ENCODE data around the gene EHMT1.

The EHMT1 gene

GRCh38 chr9:137774775-137775386 lies 156.1 kb downstream of the EHMT1 start:
- TF ChIP-seq SPI1 (IDR thresholded peaks at IDR 0.05; ENCODE audit: borderline replicate concordance, low read depth): no peak
- no peak for TF ChIP-seq GABPA (IDR thresholded peaks at IDR 0.05; ENCODE audit: low read depth)
- no peak for TF ChIP-seq POLR2AphosphoS5 (IDR thresholded peaks at IDR 0.05; ENCODE audit: low read depth)
- TF ChIP-seq, protein P1, sequence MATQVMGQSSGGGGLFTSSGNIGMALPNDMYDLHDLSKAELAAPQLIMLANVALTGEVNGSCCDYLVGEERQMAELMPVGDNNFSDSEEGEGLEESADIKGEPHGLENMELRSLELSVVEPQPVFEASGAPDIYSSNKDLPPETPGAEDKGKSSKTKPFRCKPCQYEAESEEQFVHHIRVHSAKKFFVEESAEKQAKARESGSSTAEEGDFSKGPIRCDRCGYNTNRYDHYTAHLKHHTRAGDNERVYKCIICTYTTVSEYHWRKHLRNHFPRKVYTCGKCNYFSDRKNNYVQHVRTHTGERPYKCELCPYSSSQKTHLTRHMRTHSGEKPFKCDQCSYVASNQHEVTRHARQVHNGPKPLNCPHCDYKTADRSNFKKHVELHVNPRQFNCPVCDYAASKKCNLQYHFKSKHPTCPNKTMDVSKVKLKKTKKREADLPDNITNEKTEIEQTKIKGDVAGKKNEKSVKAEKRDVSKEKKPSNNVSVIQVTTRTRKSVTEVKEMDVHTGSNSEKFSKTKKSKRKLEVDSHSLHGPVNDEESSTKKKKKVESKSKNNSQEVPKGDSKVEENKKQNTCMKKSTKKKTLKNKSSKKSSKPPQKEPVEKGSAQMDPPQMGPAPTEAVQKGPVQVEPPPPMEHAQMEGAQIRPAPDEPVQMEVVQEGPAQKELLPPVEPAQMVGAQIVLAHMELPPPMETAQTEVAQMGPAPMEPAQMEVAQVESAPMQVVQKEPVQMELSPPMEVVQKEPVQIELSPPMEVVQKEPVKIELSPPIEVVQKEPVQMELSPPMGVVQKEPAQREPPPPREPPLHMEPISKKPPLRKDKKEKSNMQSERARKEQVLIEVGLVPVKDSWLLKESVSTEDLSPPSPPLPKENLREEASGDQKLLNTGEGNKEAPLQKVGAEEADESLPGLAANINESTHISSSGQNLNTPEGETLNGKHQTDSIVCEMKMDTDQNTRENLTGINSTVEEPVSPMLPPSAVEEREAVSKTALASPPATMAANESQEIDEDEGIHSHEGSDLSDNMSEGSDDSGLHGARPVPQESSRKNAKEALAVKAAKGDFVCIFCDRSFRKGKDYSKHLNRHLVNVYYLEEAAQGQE (IDR thresholded peaks at IDR 0.05; ENCODE audit: insufficient replicate concordance, low read depth): no peak
- TF ChIP-seq, protein P2, sequence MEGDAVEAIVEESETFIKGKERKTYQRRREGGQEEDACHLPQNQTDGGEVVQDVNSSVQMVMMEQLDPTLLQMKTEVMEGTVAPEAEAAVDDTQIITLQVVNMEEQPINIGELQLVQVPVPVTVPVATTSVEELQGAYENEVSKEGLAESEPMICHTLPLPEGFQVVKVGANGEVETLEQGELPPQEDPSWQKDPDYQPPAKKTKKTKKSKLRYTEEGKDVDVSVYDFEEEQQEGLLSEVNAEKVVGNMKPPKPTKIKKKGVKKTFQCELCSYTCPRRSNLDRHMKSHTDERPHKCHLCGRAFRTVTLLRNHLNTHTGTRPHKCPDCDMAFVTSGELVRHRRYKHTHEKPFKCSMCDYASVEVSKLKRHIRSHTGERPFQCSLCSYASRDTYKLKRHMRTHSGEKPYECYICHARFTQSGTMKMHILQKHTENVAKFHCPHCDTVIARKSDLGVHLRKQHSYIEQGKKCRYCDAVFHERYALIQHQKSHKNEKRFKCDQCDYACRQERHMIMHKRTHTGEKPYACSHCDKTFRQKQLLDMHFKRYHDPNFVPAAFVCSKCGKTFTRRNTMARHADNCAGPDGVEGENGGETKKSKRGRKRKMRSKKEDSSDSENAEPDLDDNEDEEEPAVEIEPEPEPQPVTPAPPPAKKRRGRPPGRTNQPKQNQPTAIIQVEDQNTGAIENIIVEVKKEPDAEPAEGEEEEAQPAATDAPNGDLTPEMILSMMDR (IDR thresholded peaks at IDR 0.05; ENCODE audit: insufficient read depth, low read length): no peak
- H3K4me3 ChIP-seq (replicated peaks; ENCODE audit: insufficient read depth, low read length): no peak overlapping the region
- H3K27me3 ChIP-seq (ENCODE audit: insufficient read depth, poor library complexity, severe bottlenecking): no peaks in the 10 kb centered on the region
- H3K27ac ChIP-seq (replicated peaks): no peak overlapping the region
- no peak for DNase-seq (ENCODE audit: low read depth in 1 of 2, low spot score in 1 of 2)

GRCh38 chr9:137776306-137776995 lies 157.6 kb downstream of the EHMT1 start:
- Histone ChIP-seq H3K4me3 (replicated peaks; ENCODE audit: insufficient read depth, low read length) (no peak overlapping the region), H3K27ac (replicated peaks) (no peak overlapping the region), H3K27me3 (ENCODE audit: insufficient read depth, poor library complexity, severe bottlenecking) (no peaks in the 10 kb centered on the region)
- DNase-seq (ENCODE audit: low read depth in 1 of 2, low spot score in 1 of 2): no peak
- TF ChIP-seq, protein P1 (IDR thresholded peaks at IDR 0.05; ENCODE audit: insufficient replicate concordance, low read depth): no peak
- no peak for TF ChIP-seq SPI1 (IDR thresholded peaks at IDR 0.05; ENCODE audit: borderline replicate concordance, low read depth)
- no peak for TF ChIP-seq POLR2AphosphoS5 (IDR thresholded peaks at IDR 0.05; ENCODE audit: low read depth)
- TF ChIP-seq GABPA (IDR thresholded peaks at IDR 0.05; ENCODE audit: low read depth): no peak
- TF ChIP-seq, protein P2 (IDR thresholded peaks at IDR 0.05; ENCODE audit: insufficient read depth, low read length): no peak

GRCh38 chr9:137777761-137778160 lies 159.0 kb downstream of the EHMT1 start:
- Histone ChIP-seq H3K27ac (replicated peaks) (no peak overlapping the region), H3K27me3 (ENCODE audit: insufficient read depth, poor library complexity, severe bottlenecking) (no peaks in the 10 kb centered on the region), H3K4me3 (replicated peaks; ENCODE audit: insufficient read depth, low read length) (no peak overlapping the region)
- TF ChIP-seq, protein P1 (IDR thresholded peaks at IDR 0.05; ENCODE audit: insufficient replicate concordance, low read depth): no peak
- TF ChIP-seq GABPA (IDR thresholded peaks at IDR 0.05; ENCODE audit: low read depth) (no peak), POLR2AphosphoS5 (IDR thresholded peaks at IDR 0.05; ENCODE audit: low read depth) (no peak)
- no peak for DNase-seq (ENCODE audit: low read depth in 1 of 2, low spot score in 1 of 2)
